G401 (cell line): ENCODE results near the gene SSPN. TPM values are rescaled to one million over a fixed set of nuclear protein-coding genes. Genes with fewer than 3 reads are reported as not detected.

Experiments
- DNase-seq: peaks from one replicate; pipeline ENCODE4 v3.0.0-alpha.2; 2015; ENCODE audit warnings: low spot score
- in situ Hi-C: cut with HindIII; loops from 2 replicates; pipeline ENCODE4 v1.10.0; 2016; ENCODE audit warnings: low sequenced_read_pairs, mixed read lengths
- total RNA-seq: library from RNA; depleted of rRNA; stranded (reverse); fragments of >200 nt; shearing (Covaris generic); gene quantifications from 2 replicates; pipeline ENCODE4 v1.2.3, GENCODE V29; 2014

The SSPN gene
- total RNA-seq, 1 experiment from 2014 or later: 2.9 TPM

- no peak for DNase-seq
- in situ Hi-C loops: no loop called here
These were observed 55.4 kb downstream of the SSPN start for GRCh38 chr12:26250801-26251200.

- in situ Hi-C loops: no loop called here
- DNase-seq: no peak
These were observed 56.2 kb downstream of the SSPN start for GRCh38 chr12:26251600-26251999.

GRCh38 chr12:26252946-26253345, 57.6 kb downstream of the SSPN start:
- in situ Hi-C loops: no loop called here
- no peak for DNase-seq

GRCh38 chr12:26255893-26256645, 60.7 kb downstream of the SSPN start:
- in situ Hi-C loops: no loop called here
- DNase-seq: no peak

- DNase-seq: no peak
- in situ Hi-C loops: no loop called here
These were observed 69.0 kb downstream of the SSPN start for GRCh38 chr12:26264215-26264838.

- DNase-seq: no peak
- in situ Hi-C loops: no loop called here
These were observed 70.2 kb downstream of the SSPN start for GRCh38 chr12:26265606-26266005.

GRCh38 chr12:26266881-26267280, 71.5 kb downstream of the SSPN start:
- no peak for DNase-seq
- in situ Hi-C loops: no loop called here

GRCh38 chr12:26268841-26269561, 73.6 kb downstream of the SSPN start:
- in situ Hi-C loops: no loop called here
- DNase-seq: no peak

GRCh38 chr12:26269562-26270284, 74.3 kb downstream of the SSPN start:
- DNase-seq: peak; percentile 80
- in situ Hi-C loops: no loop called here

GRCh38 chr12:26271024-26271423, 75.7 kb downstream of the SSPN start:
- DNase-seq: no peak
- in situ Hi-C loops: no loop called here

GRCh38 chr12:26271889-26272492, 76.6 kb downstream of the SSPN start:
- in situ Hi-C loops: no loop called here
- no peak for DNase-seq

- in situ Hi-C loops: no loop called here
- no peak for DNase-seq
These were observed 77.5 kb downstream of the SSPN start for GRCh38 chr12:26272851-26273250.

GRCh38 chr12:26273811-26274210, 78.4 kb downstream of the SSPN start:
- no peak for DNase-seq
- in situ Hi-C loops: no loop called here

- no peak for DNase-seq
- in situ Hi-C loops: no loop called here
These were observed 79.3 kb downstream of the SSPN start for GRCh38 chr12:26274441-26275312.

- in situ Hi-C loops: no loop called here
- DNase-seq: no peak
These were observed 80.1 kb downstream of the SSPN start for GRCh38 chr12:26275313-26276131.

- DNase-seq: no peak
- in situ Hi-C loops: no loop called here
These were observed 81.3 kb downstream of the SSPN start for GRCh38 chr12:26276709-26277108.

GRCh38 chr12:26277506-26278246, 82.3 kb downstream of the SSPN start:
- no peak for DNase-seq
- in situ Hi-C loops: no loop called here
